ENCODE results near the gene ZBTB20. TPM values are rescaled to one million over a fixed set of nuclear protein-coding genes. Genes with fewer than 3 reads are reported as not detected.

Gene ZBTB20
- total RNA-seq, 1 donor from 2014 or later: 19.1 TPM

DNA sequence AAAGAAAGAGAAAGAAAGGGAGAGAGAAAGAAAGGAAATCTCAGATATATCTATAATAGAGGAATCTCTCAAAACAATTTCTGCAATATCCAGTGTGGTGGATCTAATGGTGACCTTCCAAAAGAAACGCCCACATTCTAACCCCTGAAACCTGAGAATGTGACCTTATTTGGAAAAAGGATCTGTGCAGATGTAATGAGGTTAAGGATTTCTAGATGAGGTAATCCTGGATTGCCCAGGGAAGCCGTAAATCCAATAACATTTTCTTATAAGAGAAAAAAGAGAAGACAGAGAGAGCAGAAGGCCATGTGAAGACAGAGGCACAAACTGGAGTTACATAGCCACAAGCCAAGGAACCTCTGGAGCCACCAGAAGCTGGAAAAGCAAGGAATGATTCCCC lies 307.6 kb downstream of the ZBTB20 start:
- Mint-ChIP-seq H3K4me1 (ENCODE audit: unreplicated experiment) (no peaks in the 10 kb centered on the region), H3K9me3 (ENCODE audit: unreplicated experiment) (no peaks in the 10 kb centered on the region), H3K27ac (ENCODE audit: unreplicated experiment) (no peak overlapping the region), H3K27me3 (ENCODE audit: unreplicated experiment) (no peaks in the 10 kb centered on the region), H3K36me3 (ENCODE audit: unreplicated experiment) (peaks cover 2% of the 10 kb centered on the region), H3K4me3 (ENCODE audit: unreplicated experiment) (no peak overlapping the region)
- DNase-seq (ENCODE audit: extremely low spot score, unreplicated experiment): no peak
- TF ChIP-seq, protein P1, sequence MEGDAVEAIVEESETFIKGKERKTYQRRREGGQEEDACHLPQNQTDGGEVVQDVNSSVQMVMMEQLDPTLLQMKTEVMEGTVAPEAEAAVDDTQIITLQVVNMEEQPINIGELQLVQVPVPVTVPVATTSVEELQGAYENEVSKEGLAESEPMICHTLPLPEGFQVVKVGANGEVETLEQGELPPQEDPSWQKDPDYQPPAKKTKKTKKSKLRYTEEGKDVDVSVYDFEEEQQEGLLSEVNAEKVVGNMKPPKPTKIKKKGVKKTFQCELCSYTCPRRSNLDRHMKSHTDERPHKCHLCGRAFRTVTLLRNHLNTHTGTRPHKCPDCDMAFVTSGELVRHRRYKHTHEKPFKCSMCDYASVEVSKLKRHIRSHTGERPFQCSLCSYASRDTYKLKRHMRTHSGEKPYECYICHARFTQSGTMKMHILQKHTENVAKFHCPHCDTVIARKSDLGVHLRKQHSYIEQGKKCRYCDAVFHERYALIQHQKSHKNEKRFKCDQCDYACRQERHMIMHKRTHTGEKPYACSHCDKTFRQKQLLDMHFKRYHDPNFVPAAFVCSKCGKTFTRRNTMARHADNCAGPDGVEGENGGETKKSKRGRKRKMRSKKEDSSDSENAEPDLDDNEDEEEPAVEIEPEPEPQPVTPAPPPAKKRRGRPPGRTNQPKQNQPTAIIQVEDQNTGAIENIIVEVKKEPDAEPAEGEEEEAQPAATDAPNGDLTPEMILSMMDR (IDR thresholded peaks at IDR 0.05): no peak

DNA sequence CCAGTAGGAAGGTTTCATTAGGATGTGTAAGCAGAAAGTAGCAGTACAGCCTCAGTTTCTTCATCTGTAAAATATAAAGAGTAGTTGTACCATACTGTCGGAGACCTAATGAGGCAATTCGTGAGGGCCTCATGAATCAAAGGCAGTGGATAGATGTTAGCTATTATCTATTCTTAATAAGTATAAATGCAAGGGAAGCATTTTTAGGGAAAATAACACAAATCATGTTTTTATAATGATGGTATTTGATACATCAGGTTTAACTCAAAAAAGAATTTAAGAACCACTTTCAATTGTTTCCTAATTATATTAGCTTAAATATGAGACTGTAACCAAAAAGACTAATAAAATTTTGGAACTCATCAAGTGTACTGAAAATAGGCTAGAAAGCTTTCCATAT lies 309.1 kb downstream of the ZBTB20 start:
- no peak overlapping the region for H3K27ac Mint-ChIP-seq (ENCODE audit: unreplicated experiment)
- no peak for DNase-seq (ENCODE audit: extremely low spot score, unreplicated experiment)

GRCh38 chr3:114834175-114834940 lies 312.7 kb downstream of the ZBTB20 start:
- no peak for DNase-seq (ENCODE audit: extremely low spot score, unreplicated experiment)
- Mint-ChIP-seq H3K9me3 (ENCODE audit: unreplicated experiment) (no peaks in the 10 kb centered on the region), H3K36me3 (ENCODE audit: unreplicated experiment) (no peaks in the 10 kb centered on the region), H3K27me3 (ENCODE audit: unreplicated experiment) (no peaks in the 10 kb centered on the region), H3K27ac (ENCODE audit: unreplicated experiment) (no peak overlapping the region), H3K4me1 (ENCODE audit: unreplicated experiment) (no peaks in the 10 kb centered on the region), H3K4me3 (ENCODE audit: unreplicated experiment) (no peak overlapping the region)
- TF ChIP-seq, protein P1 (IDR thresholded peaks at IDR 0.05): no peak

More for the DNA sequence above, 309.1 kb downstream of the ZBTB20 start:
- TF ChIP-seq, protein P1 (IDR thresholded peaks at IDR 0.05): no peak
- no peaks in the 10 kb centered on the region for H3K9me3 Mint-ChIP-seq (ENCODE audit: unreplicated experiment)
- H3K4me1 Mint-ChIP-seq (ENCODE audit: unreplicated experiment): no peaks in the 10 kb centered on the region
- H3K4me3 Mint-ChIP-seq (ENCODE audit: unreplicated experiment): no peak overlapping the region
- no peaks in the 10 kb centered on the region for H3K27me3 Mint-ChIP-seq (ENCODE audit: unreplicated experiment)
- H3K36me3 Mint-ChIP-seq (ENCODE audit: unreplicated experiment): peaks cover 2% of the 10 kb centered on the region

DNA sequence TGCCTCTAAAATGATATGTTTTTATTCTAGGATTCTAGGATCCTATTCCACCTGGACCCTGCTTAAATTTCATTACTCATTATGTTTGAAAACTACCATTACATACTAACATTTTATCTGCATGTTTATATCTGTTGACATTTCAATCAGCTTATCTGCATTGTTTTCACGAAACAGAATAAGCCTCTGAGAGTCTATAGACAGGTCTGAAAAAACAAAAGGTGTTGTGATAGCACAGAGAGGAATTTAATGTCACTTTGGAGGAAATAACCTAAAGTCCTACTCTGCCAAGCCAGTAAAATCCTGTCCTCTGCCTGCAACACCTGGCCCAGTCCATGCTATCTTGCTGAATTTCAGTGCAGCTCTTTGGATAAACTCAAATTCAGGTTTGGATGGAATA lies 315.2 kb downstream of the ZBTB20 start:
- DNase-seq (ENCODE audit: extremely low spot score, unreplicated experiment): no peak
- Mint-ChIP-seq H3K27ac (ENCODE audit: unreplicated experiment) (no peak overlapping the region), H3K27me3 (ENCODE audit: unreplicated experiment) (no peaks in the 10 kb centered on the region), H3K4me3 (ENCODE audit: unreplicated experiment) (no peak overlapping the region), H3K9me3 (ENCODE audit: unreplicated experiment) (no peaks in the 10 kb centered on the region), H3K4me1 (ENCODE audit: unreplicated experiment) (no peaks in the 10 kb centered on the region), H3K36me3 (ENCODE audit: unreplicated experiment) (no peaks in the 10 kb centered on the region)
- TF ChIP-seq, protein P1 (IDR thresholded peaks at IDR 0.05): no peak

- Mint-ChIP-seq H3K9me3 (ENCODE audit: unreplicated experiment) (no peaks in the 10 kb centered on the region), H3K4me3 (ENCODE audit: unreplicated experiment) (no peak overlapping the region), H3K4me1 (ENCODE audit: unreplicated experiment) (no peaks in the 10 kb centered on the region), H3K36me3 (ENCODE audit: unreplicated experiment) (no peaks in the 10 kb centered on the region), H3K27me3 (ENCODE audit: unreplicated experiment) (no peaks in the 10 kb centered on the region), H3K27ac (ENCODE audit: unreplicated experiment) (no peak overlapping the region)
- DNase-seq (ENCODE audit: extremely low spot score, unreplicated experiment): no peak
- TF ChIP-seq, protein P1 (IDR thresholded peaks at IDR 0.05): no peak
Observed at GRCh38 chr3:114830652-114831051, 316.4 kb downstream of the ZBTB20 start.
